HepG2 (cell line): ENCODE results near the gene FAM219A. TPM values are rescaled to one million over a fixed set of nuclear protein-coding genes. Genes with fewer than 3 reads are reported as not detected.

Experiments
- ATAC-seq: fragments of 200-7000 bp; cut with Tn5 transposase; 3 replicates; pipeline ENCODE4 v1.9.1; 2020; ENCODE audit warnings: mild to moderate bottlenecking, moderate library complexity
- BruUV-seq: library from RNA; stranded (reverse); fragments of 400-500 nt; replicated peaks from 2 replicates; lab custom pipeline; 2021; lab: Mats Ljungman, UMichigan
- CTCF ChIA-PET: fragments of 300-600 bp; formaldehyde crosslinking; extraction: SDS; loops from one replicate; lab custom pipeline; 2021; ENCODE audit warnings: low total read pairs, inconsistent platforms, low intra/inter-chr PET ratio; lab: Yijun Ruan, JAX
- POLR2A ChIA-PET: fragments of 350-600 bp; sonication (Branson Sonifier 250); formaldehyde crosslinking; loops from one replicate; lab custom pipeline; 2020; ENCODE audit warnings: antibody characterized with exemption, inconsistent platforms; lab: Yijun Ruan, JAX
- DNase-seq: peaks from one replicate; pipeline ENCODE4 v3.0.0-alpha.2; 2015; ENCODE audit warnings: low spot score
- FAIRE-seq: peaks from 3 replicates; lab custom pipeline; 2011; peaks lifted over from hg19 to GRCh38; lab: Jason Lieb, UNC
- H2AFZ ChIP-seq: one replicate; pipeline ENCODE4 v1.6.1; 2011; ENCODE audit warnings: low read length, inconsistent platforms
- H3K27ac ChIP-seq: fragments of 300-600 bp; 3 replicates; pipeline ENCODE4 v1.8.0; 2011; ENCODE audit warnings: mixed run types, mild to moderate bottlenecking, mixed read lengths, low read length, inconsistent platforms; ENCODE audit not compliant: insufficient read depth; ENCODE audit errors: extremely low read length
- H3K27me3 ChIP-seq, 2 experiments: fragments of 200-600 bp in 1 of 2; 2 replicates in 1 of 2; 3 replicates in 1 of 2; pipeline versions ENCODE4 v1.6.0 to v1.8.0; 2011; ENCODE audit warnings: low read length in 2 of 2, mild to moderate bottlenecking in 2 of 2, moderate library complexity in 2 of 2, inconsistent platforms in 1 of 2; ENCODE audit not compliant: insufficient read depth in 2 of 2, control insufficient read depth in 1 of 2
- H3K36me3 ChIP-seq, 2 experiments: fragments of 200-600 bp in 1 of 2; replicated peaks in 1 of 2; 2 replicates in 1 of 2; 3 replicates in 1 of 2; pipeline versions ENCODE4 v1.5.1 to v1.8.0; 2011; ENCODE audit warnings: low read length in 2 of 2, inconsistent platforms in 1 of 2; ENCODE audit not compliant: insufficient read depth in 2 of 2, control insufficient read depth in 1 of 2
- H3K4me1 ChIP-seq: 2 replicates; pipeline ENCODE4 v1.5.1; 2012; ENCODE audit warnings: low read length, inconsistent platforms; ENCODE audit not compliant: insufficient read depth
- H3K4me2 ChIP-seq: 2 replicates; pipeline ENCODE4 v1.6.0; 2011; ENCODE audit warnings: low read depth, low read length, inconsistent platforms
- H3K4me3 ChIP-seq, 3 experiments: fragments of 200-600 bp in 1 of 3; sonication (generic), shearing (Covaris generic) in 1 of 3; replicated peaks in 1 of 3; 2 replicates each; pipeline ENCODE4 v1.5.1; 2011 to 2016; ENCODE audit warnings: low read length in 3 of 3, inconsistent platforms in 2 of 3, low read depth in 2 of 3, mild to moderate bottlenecking in 2 of 3, control low read depth in 1 of 3, mixed read lengths in 1 of 3; ENCODE audit not compliant: insufficient read depth in 1 of 3
- H3K79me2 ChIP-seq: one replicate; pipeline ENCODE4 v1.6.1; 2011; ENCODE audit warnings: low read length, inconsistent platforms; ENCODE audit not compliant: insufficient read depth
- H3K9ac ChIP-seq: 2 replicates; pipeline ENCODE4 v1.6.0; 2011; ENCODE audit warnings: mild to moderate bottlenecking, low read depth, low read length, inconsistent platforms; ENCODE audit not compliant: insufficient read depth
- H3K9me3 ChIP-seq: 2 replicates; pipeline ENCODE4 v1.5.1; 2012; ENCODE audit warnings: mild to moderate bottlenecking, low read length
- H4K20me1 ChIP-seq: 2 replicates; pipeline ENCODE4 v1.6.0; 2011; ENCODE audit warnings: inconsistent platforms, mild to moderate bottlenecking, low read length, moderate library complexity; ENCODE audit not compliant: insufficient read depth
- DMTF1 ChIP-seq: sonication (generic); formaldehyde crosslinking; IDR thresholded peaks from 2 replicates; pipeline ENCODE4 v1.4.0; 2020; ENCODE audit warnings: mild to moderate bottlenecking, missing genetic modification reagents
- GLMP ChIP-seq: sonication (generic); formaldehyde crosslinking; IDR thresholded peaks from 2 replicates; pipeline ENCODE4 v1.9.0; 2021; ENCODE audit warnings: missing genetic modification reagents, mild to moderate bottlenecking, borderline replicate concordance
- IRX3 ChIP-seq: sonication (generic); formaldehyde crosslinking; IDR thresholded peaks from 2 replicates; pipeline ENCODE4 v1.8.1; 2023; ENCODE audit warnings: mild to moderate bottlenecking, low read depth, missing genetic modification reagents, borderline replicate concordance
- JUND ChIP-seq: sonication (generic); formaldehyde crosslinking; IDR thresholded peaks from 2 replicates; pipeline ENCODE4 v1.8.0; 2022; ENCODE audit warnings: mild to moderate bottlenecking, missing genetic modification reagents
- NFIB ChIP-seq: sonication (generic); formaldehyde crosslinking; IDR thresholded peaks from 2 replicates; pipeline ENCODE4 v1.9.0; 2021; ENCODE audit warnings: missing genetic modification reagents, mild to moderate bottlenecking, borderline replicate concordance
- TRIM22 ChIP-seq: fragments of 450-650 bp; IDR thresholded peaks from 2 replicates; pipeline ENCODE4 v1.6.1; 2017
- ZBTB7A ChIP-seq: sonication (generic); formaldehyde crosslinking; IDR thresholded peaks from 2 replicates; pipeline ENCODE4 v1.8.0; 2022; ENCODE audit warnings: mild to moderate bottlenecking, missing genetic modification reagents
- ZNF232 ChIP-seq: sonication (generic); formaldehyde crosslinking; IDR thresholded peaks from 2 replicates; pipeline ENCODE4 v1.4.0; 2020; ENCODE audit warnings: missing genetic modification reagents, borderline replicate concordance
- ZNF343 ChIP-seq: sonication (generic); formaldehyde crosslinking; IDR thresholded peaks from 2 replicates; pipeline ENCODE4 v1.4.0; 2020; ENCODE audit warnings: mild to moderate bottlenecking, missing genetic modification reagents
- ZNF446 ChIP-seq: sonication (generic); formaldehyde crosslinking; IDR thresholded peaks from 2 replicates; pipeline ENCODE4 v1.5.0; 2020; ENCODE audit warnings: mild to moderate bottlenecking, missing genetic modification reagents
- WGBS: methylation state at CpG from one replicate; pipeline ENCODE4 v1.1.6; 2017; ENCODE audit warnings: low lambda C conversion rate; 5-methylcytosine and 5-hydroxymethylcytosine counted together
- in situ Hi-C: cut with HindIII; loops from 2 replicates; pipeline ENCODE4 v1.10.0; 2017; ENCODE audit warnings: low pct_unique_long_range_greater_than_20kb; ENCODE audit not compliant: extremely low pct_ligation_motif_present
- intact Hi-C: fragments of 100-400 bp; cut with micrococcal nuclease; formaldehyde crosslinking; loops from one replicate; pipeline ENCODE4 v1.10.0; 2022; ENCODE audit not compliant: unreplicated experiment
- polyA plus RNA-seq, 8 experiments: library from polyadenylated mRNA; depleted of rRNA in 3 of 8; stranded (reverse) in 7 of 8; unstranded in 1 of 8; fragments of >200 nt; fragmentation: Illumina TruSeq in 4 of 8; extraction: Trizol in 4 of 8; gene quantifications; 2 replicates each; pipeline versions ENCODE4 v1.2.1 to v1.2.3, GENCODE V29; 2011 to 2016; ENCODE audit warnings: low read depth in 4 of 8, missing spikeins in 1 of 8, mixed read lengths in 1 of 8; ENCODE audit not compliant: insufficient read depth in 1 of 8
- total RNA-seq, 5 experiments: library from RNA; depleted of rRNA; stranded (reverse); fragments of >200 nt; fragmentation: Illumina TruSeq; extraction: Trizol; gene quantifications; 2 replicates each; pipeline ENCODE4 v1.2.3, GENCODE V29; 2016; ENCODE audit warnings: low read depth in 1 of 5
- TF ChIP-seq, protein P1 (sequence below): sonication (generic); formaldehyde crosslinking; IDR thresholded peaks from 2 replicates; pipeline ENCODE4 v1.5.0; 2020; ENCODE audit warnings: missing genetic modification reagents, mild to moderate bottlenecking, borderline replicate concordance
- TF ChIP-seq, protein P2 (sequence below): sonication (generic); formaldehyde crosslinking; IDR thresholded peaks from 2 replicates; pipeline ENCODE4 v1.4.0; 2020; ENCODE audit warnings: missing genetic modification reagents, borderline replicate concordance
- TF ChIP-seq, protein P3 (sequence below): sonication (generic); formaldehyde crosslinking; IDR thresholded peaks from 2 replicates; pipeline ENCODE4 v1.8.0; 2022; ENCODE audit warnings: missing genetic modification reagents, low read depth, mild to moderate bottlenecking, borderline replicate concordance

Gene FAM219A
- total and polyA plus RNA-seq, 2 of the 13 experiments (the other 11 are each of a cell fraction or from before 2014, with no cell fraction given), result 3.9 to 6.4 TPM

GRCh38 chr9:34491596-34491995, 33.2 kb upstream of the FAM219A start (continued):
- no peak for TF ChIP-seq GLMP
- TF ChIP-seq, protein P1, sequence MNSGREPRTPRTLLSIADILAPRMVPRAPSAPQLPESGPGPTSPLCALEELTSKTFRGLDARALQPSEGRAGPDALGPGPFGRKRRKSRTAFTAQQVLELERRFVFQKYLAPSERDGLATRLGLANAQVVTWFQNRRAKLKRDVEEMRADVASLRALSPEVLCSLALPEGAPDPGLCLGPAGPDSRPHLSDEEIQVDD (CRISPR knock-in tag), result no peak
- TF ChIP-seq, all 625 proteins: peak for 0

- intact Hi-C loops (no loop called here), in situ Hi-C loops (no loop called here)
- no peak for ATAC-seq
- no peak overlapping the region for H3K9ac ChIP-seq
- H3K79me2 ChIP-seq, result no peaks in the 10 kb centered on the region
- ChIA-PET CTCF (no interaction called here), POLR2A (no interaction called here)
- DNase-seq, result no peak
- H3K9me3 ChIP-seq, result no peaks in the 10 kb centered on the region
- no peaks in the 10 kb centered on the region for H3K36me3 ChIP-seq
- H3K4me2 ChIP-seq, result no peak overlapping the region
- BruUV-seq, result no TSS peak
- no peaks in the 10 kb centered on the region for H4K20me1 ChIP-seq
- 4% methylated on average over 3 of the region's 3 CpGs for WGBS
- H3K4me1 ChIP-seq, result no peaks in the 10 kb centered on the region
- no peak overlapping the region for H3K27ac ChIP-seq
- FAIRE-seq, result no peak
- H3K4me3 ChIP-seq, result no peak overlapping the region
- no peak overlapping the region for H2AFZ ChIP-seq
- H3K27me3 ChIP-seq, result peaks cover 0 to 7% of the 10 kb centered on the region in 2 experiments; a peak in 1 of 5 replicates
- TF ChIP-seq, protein P2, sequence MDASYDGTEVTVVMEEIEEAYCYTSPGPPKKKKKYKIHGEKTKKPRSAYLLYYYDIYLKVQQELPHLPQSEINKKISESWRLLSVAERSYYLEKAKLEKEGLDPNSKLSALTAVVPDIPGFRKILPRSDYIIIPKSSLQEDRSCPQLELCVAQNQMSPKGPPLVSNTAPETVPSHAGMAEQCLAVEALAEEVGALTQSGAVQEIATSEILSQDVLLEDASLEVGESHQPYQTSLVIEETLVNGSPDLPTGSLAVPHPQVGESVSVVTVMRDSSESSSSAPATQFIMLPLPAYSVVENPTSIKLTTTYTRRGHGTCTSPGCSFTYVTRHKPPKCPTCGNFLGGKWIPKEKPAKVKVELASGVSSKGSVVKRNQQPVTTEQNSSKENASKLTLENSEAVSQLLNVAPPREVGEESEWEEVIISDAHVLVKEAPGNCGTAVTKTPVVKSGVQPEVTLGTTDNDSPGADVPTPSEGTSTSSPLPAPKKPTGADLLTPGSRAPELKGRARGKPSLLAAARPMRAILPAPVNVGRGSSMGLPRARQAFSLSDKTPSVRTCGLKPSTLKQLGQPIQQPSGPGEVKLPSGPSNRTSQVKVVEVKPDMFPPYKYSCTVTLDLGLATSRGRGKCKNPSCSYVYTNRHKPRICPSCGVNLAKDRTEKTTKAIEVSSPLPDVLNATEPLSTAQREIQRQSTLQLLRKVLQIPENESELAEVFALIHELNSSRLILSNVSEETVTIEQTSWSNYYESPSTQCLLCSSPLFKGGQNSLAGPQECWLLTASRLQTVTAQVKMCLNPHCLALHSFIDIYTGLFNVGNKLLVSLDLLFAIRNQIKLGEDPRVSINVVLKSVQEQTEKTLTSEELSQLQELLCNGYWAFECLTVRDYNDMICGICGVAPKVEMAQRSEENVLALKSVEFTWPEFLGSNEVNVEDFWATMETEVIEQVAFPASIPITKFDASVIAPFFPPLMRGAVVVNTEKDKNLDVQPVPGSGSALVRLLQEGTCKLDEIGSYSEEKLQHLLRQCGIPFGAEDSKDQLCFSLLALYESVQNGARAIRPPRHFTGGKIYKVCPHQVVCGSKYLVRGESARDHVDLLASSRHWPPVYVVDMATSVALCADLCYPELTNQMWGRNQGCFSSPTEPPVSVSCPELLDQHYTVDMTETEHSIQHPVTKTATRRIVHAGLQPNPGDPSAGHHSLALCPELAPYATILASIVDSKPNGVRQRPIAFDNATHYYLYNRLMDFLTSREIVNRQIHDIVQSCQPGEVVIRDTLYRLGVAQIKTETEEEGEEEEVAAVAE, result no peak
- TF ChIP-seq ZBTB7A (CRISPR knock-in tag) (no peak), ZNF343 (CRISPR knock-in tag) (no peak), ZNF446 (CRISPR knock-in tag) (no peak), ZNF232 (CRISPR knock-in tag) (no peak), NFIB (CRISPR knock-in tag) (no peak), IRX3 (CRISPR knock-in tag) (no peak), DMTF1 (CRISPR knock-in tag) (no peak), TRIM22 (no peak), JUND (CRISPR knock-in tag) (no peak)
- TF ChIP-seq, protein P3, sequence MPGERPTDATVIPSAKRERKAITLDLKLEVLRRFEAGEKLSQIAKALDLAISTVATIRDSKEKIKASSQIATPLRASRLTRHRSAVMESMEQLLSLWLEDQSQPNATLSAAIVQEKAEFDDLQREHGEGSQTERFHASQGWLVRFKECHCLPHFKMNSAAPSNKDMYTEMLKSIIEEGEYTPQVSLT (CRISPR knock-in tag), result no peak
Measured at GRCh38 chr9:34490760-34491159, 32.4 kb upstream of the FAM219A start.
